ENCODE measurements around the gene ASB10. TPM values are rescaled to one million over a fixed set of nuclear protein-coding genes. Genes with fewer than 3 reads are reported as not detected.

ASB10 gene
- total and polyA plus RNA-seq, 4 donors = not detected

DNA sequence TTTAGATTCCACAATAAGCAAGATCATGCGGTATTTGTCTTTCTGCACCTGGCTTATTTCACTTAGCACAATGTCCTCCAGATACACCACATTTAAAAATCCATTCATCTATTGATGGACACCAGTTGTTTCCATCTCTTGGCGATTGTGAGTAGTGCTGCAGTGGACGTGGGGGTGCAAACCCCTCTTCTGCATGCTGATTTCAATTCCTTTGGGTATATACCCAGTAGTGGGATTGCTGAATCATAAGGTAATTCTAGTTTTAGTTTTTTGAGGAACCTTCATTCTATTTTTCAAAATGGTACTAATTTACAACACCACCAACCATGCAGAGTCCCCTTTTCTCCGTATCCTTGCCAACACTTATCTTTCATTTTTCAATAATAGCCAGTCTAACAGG, 2.0 kb upstream of the ASB10 start:
- 77% methylated on average over 4 of the region's 4 CpGs for WGBS
- Histone ChIP-seq H3K36me3 (ENCODE audit: control insufficient read depth in 4 of 4, insufficient read depth in 3 of 4, low read depth in 1 of 4, low read length in 3 of 4) (no peaks in the 10 kb centered on the region), H3K4me3 (ENCODE audit: low read depth in 1 of 3, low read length in 3 of 3) (no peak overlapping the region), H3K27me3 (ENCODE audit: control insufficient read depth in 4 of 4, insufficient read depth in 4 of 4, low read length in 3 of 4) (no peaks in the 10 kb centered on the region), H3K4me1 (ENCODE audit: control insufficient read depth in 4 of 4, insufficient read depth in 4 of 4, low read length in 3 of 4) (no peaks in the 10 kb centered on the region), H3K9ac (ENCODE audit: low read depth in 1 of 2, low read length in 2 of 2) (no peak overlapping the region), H3K27ac (ENCODE audit: low read depth in 1 of 2, low read length in 2 of 2) (no peak overlapping the region), H3K9me3 (ENCODE audit: control insufficient read depth in 4 of 4, low read length in 3 of 4) (no peaks in the 10 kb centered on the region)
- TF ChIP-seq, protein P1, sequence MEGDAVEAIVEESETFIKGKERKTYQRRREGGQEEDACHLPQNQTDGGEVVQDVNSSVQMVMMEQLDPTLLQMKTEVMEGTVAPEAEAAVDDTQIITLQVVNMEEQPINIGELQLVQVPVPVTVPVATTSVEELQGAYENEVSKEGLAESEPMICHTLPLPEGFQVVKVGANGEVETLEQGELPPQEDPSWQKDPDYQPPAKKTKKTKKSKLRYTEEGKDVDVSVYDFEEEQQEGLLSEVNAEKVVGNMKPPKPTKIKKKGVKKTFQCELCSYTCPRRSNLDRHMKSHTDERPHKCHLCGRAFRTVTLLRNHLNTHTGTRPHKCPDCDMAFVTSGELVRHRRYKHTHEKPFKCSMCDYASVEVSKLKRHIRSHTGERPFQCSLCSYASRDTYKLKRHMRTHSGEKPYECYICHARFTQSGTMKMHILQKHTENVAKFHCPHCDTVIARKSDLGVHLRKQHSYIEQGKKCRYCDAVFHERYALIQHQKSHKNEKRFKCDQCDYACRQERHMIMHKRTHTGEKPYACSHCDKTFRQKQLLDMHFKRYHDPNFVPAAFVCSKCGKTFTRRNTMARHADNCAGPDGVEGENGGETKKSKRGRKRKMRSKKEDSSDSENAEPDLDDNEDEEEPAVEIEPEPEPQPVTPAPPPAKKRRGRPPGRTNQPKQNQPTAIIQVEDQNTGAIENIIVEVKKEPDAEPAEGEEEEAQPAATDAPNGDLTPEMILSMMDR (IDR thresholded peaks at IDR 0.05; ENCODE audit: low read depth, low read length, missing input control) = no peak
- TF ChIP-seq HNF4A (conservative IDR thresholded peaks at IDR 0.05) = no peak
- TF ChIP-seq, protein P2, sequence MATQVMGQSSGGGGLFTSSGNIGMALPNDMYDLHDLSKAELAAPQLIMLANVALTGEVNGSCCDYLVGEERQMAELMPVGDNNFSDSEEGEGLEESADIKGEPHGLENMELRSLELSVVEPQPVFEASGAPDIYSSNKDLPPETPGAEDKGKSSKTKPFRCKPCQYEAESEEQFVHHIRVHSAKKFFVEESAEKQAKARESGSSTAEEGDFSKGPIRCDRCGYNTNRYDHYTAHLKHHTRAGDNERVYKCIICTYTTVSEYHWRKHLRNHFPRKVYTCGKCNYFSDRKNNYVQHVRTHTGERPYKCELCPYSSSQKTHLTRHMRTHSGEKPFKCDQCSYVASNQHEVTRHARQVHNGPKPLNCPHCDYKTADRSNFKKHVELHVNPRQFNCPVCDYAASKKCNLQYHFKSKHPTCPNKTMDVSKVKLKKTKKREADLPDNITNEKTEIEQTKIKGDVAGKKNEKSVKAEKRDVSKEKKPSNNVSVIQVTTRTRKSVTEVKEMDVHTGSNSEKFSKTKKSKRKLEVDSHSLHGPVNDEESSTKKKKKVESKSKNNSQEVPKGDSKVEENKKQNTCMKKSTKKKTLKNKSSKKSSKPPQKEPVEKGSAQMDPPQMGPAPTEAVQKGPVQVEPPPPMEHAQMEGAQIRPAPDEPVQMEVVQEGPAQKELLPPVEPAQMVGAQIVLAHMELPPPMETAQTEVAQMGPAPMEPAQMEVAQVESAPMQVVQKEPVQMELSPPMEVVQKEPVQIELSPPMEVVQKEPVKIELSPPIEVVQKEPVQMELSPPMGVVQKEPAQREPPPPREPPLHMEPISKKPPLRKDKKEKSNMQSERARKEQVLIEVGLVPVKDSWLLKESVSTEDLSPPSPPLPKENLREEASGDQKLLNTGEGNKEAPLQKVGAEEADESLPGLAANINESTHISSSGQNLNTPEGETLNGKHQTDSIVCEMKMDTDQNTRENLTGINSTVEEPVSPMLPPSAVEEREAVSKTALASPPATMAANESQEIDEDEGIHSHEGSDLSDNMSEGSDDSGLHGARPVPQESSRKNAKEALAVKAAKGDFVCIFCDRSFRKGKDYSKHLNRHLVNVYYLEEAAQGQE (IDR thresholded peaks at IDR 0.05) = no peak
- no peak for DNase-seq (ENCODE audit: low spot score)

- DNase-seq (ENCODE audit: low spot score) = no peak
- H3K9ac ChIP-seq (ENCODE audit: low read depth in 1 of 2, low read length in 2 of 2) = no peak overlapping the region
- no peak overlapping the region for H3K27ac ChIP-seq (ENCODE audit: low read depth in 1 of 2, low read length in 2 of 2)
- H3K36me3 ChIP-seq (ENCODE audit: control insufficient read depth in 4 of 4, insufficient read depth in 3 of 4, low read depth in 1 of 4, low read length in 3 of 4) = no peaks in the 10 kb centered on the region
- WGBS = 63% methylated on average over 5 of the region's 5 CpGs
- TF ChIP-seq GABPA (IDR thresholded peaks at IDR 0.05 in 1 of 2, conservative IDR thresholded peaks at IDR 0.05 in 1 of 2) (no peak), HNF4A (conservative IDR thresholded peaks at IDR 0.05) (no peak), FOXA1 (IDR thresholded peaks at IDR 0.05) (no peak), NR2F2 (IDR thresholded peaks at IDR 0.05) (no peak), YY1 (IDR thresholded peaks at IDR 0.05) (no peak), RAD21 (IDR thresholded peaks at IDR 0.05) (no peak), ZBTB33 (IDR thresholded peaks at IDR 0.05) (no peak), SP1 (IDR thresholded peaks at IDR 0.05) (no peak), JUND (IDR thresholded peaks at IDR 0.05) (no peak), EGR1 (IDR thresholded peaks at IDR 0.05; ENCODE audit: low read depth in 2 of 2) (no peak), TAF1 (conservative IDR thresholded peaks at IDR 0.05) (no peak), HNF4G (IDR thresholded peaks at IDR 0.05) (no peak), FOXA2 (IDR thresholded peaks at IDR 0.05) (no peak), RXRA (IDR thresholded peaks at IDR 0.05) (no peak)
- TF ChIP-seq, protein P3, sequence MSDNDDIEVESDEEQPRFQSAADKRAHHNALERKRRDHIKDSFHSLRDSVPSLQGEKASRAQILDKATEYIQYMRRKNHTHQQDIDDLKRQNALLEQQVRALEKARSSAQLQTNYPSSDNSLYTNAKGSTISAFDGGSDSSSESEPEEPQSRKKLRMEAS (IDR thresholded peaks at IDR 0.05) = no peak
- TF ChIP-seq, protein P2 (IDR thresholded peaks at IDR 0.05) = no peak
- TF ChIP-seq, protein P1 (IDR thresholded peaks at IDR 0.05; ENCODE audit: low read depth, low read length, missing input control) = no peak
- TF ChIP-seq, protein P4, sequence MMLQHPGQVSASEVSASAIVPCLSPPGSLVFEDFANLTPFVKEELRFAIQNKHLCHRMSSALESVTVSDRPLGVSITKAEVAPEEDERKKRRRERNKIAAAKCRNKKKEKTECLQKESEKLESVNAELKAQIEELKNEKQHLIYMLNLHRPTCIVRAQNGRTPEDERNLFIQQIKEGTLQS (IDR thresholded peaks at IDR 0.05) = no peak
- H3K27me3 ChIP-seq (ENCODE audit: control insufficient read depth in 4 of 4, insufficient read depth in 4 of 4, low read length in 3 of 4) = no peaks in the 10 kb centered on the region
- H3K9me3 ChIP-seq (ENCODE audit: control insufficient read depth in 4 of 4, low read length in 3 of 4) = no peaks in the 10 kb centered on the region
- no peaks in the 10 kb centered on the region for H3K4me1 ChIP-seq (ENCODE audit: control insufficient read depth in 4 of 4, insufficient read depth in 4 of 4, low read length in 3 of 4)
- no peak overlapping the region for H3K4me3 ChIP-seq (ENCODE audit: low read depth in 1 of 3, low read length in 3 of 3)
Measured at GRCh38 chr7:151188252-151188542, 1.1 kb upstream of the ASB10 start.

Data from liver (tissue), 9 donors.